Measurements from ENCODE around the gene ZNF850.
"Not testable (repeated sequence)": the region's sequence is repeated elsewhere in the genome, so short reads cannot be mapped to it uniquely, and the experiment has no call there.

The ZNF850 gene

GRCh38 chr19:36772311-36773222 lies at the start of gene ZNF850:
Gene ZNF850, minus strand, starts transcription at chr19:36772807. Its CDS starts 10,201 bp downstream, at chr19:36762606.
- no peak for DNase-seq (ENCODE audit: low spot score)

- no peak for DNase-seq (ENCODE audit: low spot score)
These were observed 49.2 kb upstream of the ZNF850 start for GRCh38 chr19:36821758-36822157.

- no peak for DNase-seq (ENCODE audit: low spot score)
These were observed 46.6 kb upstream of the ZNF850 start for GRCh38 chr19:36819130-36819630.

- DNase-seq (ENCODE audit: low spot score), result no peak
These were observed 34.4 kb upstream of the ZNF850 start for GRCh38 chr19:36807029-36807428.

GRCh38 chr19:36805364-36805763 lies 32.8 kb upstream of the ZNF850 start:
- DNase-seq (ENCODE audit: low spot score), result no peak

- no peak for DNase-seq (ENCODE audit: low spot score)
These were observed 25.1 kb upstream of the ZNF850 start for GRCh38 chr19:36797786-36798108.

- no peak for DNase-seq (ENCODE audit: low spot score)
These were observed 24.0 kb upstream of the ZNF850 start for GRCh38 chr19:36796714-36796992.

- not testable (repeated sequence) for DNase-seq (ENCODE audit: low spot score)
These were observed 19.0 kb upstream of the ZNF850 start for GRCh38 chr19:36791420-36792141.

- DNase-seq (ENCODE audit: low spot score), result no peak
These were observed 3.2 kb upstream of the ZNF850 start for GRCh38 chr19:36775768-36776167.

GRCh38 chr19:36773223-36773579 lies 594 bp upstream of the ZNF850 start:
- DNase-seq (ENCODE audit: low spot score), result no peak

- no peak for DNase-seq (ENCODE audit: low spot score)
These were observed 1.1 kb downstream of the ZNF850 start for GRCh38 chr19:36771261-36772231.

- no peak for DNase-seq (ENCODE audit: low spot score)
These were observed 22.4 kb downstream of the ZNF850 start for GRCh38 chr19:36750066-36750691.

- not testable (repeated sequence) for DNase-seq (ENCODE audit: low spot score)
These were observed 23.0 kb downstream of the ZNF850 start for GRCh38 chr19:36749613-36750012.

- no peak for DNase-seq (ENCODE audit: low spot score)
These were observed 24.0 kb downstream of the ZNF850 start for GRCh38 chr19:36748431-36749275.

- no peak for DNase-seq (ENCODE audit: low spot score)
These were observed 24.9 kb downstream of the ZNF850 start for GRCh38 chr19:36747750-36748149.

- no peak for DNase-seq (ENCODE audit: low spot score)
These were observed 26.7 kb downstream of the ZNF850 start for GRCh38 chr19:36745870-36746269.

GRCh38 chr19:36736166-36736565 lies 36.4 kb downstream of the ZNF850 start:
- DNase-seq (ENCODE audit: low spot score), result not testable (repeated sequence)

- DNase-seq (ENCODE audit: low spot score), result no peak
These were observed 52.7 kb downstream of the ZNF850 start for GRCh38 chr19:36719687-36720556.

- no peak for DNase-seq (ENCODE audit: low spot score)
These were observed 63.2 kb downstream of the ZNF850 start for GRCh38 chr19:36709423-36709822.

GRCh38 chr19:36707134-36707533 lies 65.5 kb downstream of the ZNF850 start:
- DNase-seq (ENCODE audit: low spot score), result no peak
